Smooth muscle cell (in vitro differentiated cells): ENCODE results near the gene TMEM273. TPM values are rescaled to one million over a fixed set of nuclear protein-coding genes. Genes with fewer than 3 reads are reported as not detected.

ENCODE experiments used
- DNase-seq: peaks from one replicate; lab custom pipeline; 2025; ENCODE audit not compliant: unreplicated experiment; lab: John Stamatoyannopoulos, UW
- H2AFZ ChIP-seq: fragments of 200-600 bp; sonication (generic); 2 replicates; pipeline ENCODE4 v1.6.0; 2016; ENCODE audit warnings: antibody characterized with exemption, low read depth, mild to moderate bottlenecking
- H3F3A ChIP-seq: fragments of 200-600 bp; sonication (generic); 2 replicates; pipeline ENCODE4 v1.6.0; 2017; ENCODE audit warnings: antibody characterized with exemption, low read depth
- H3K27ac ChIP-seq: fragments of 200-600 bp; sonication (generic); 2 replicates; pipeline ENCODE4 v1.5.1; 2016; ENCODE audit warnings: low read depth, mild to moderate bottlenecking
- H3K27me3 ChIP-seq: fragments of 200-600 bp; sonication (generic); 2 replicates; pipeline ENCODE4 v1.6.1; 2016; ENCODE audit warnings: low read depth, mild to moderate bottlenecking
- H3K36me3 ChIP-seq: fragments of 200-600 bp; sonication (generic); 2 replicates; pipeline ENCODE4 v1.5.1; 2016; ENCODE audit warnings: low read depth
- H3K4me1 ChIP-seq: fragments of 200-600 bp; sonication (generic); 2 replicates; pipeline ENCODE4 v1.5.1; 2016; ENCODE audit warnings: low read depth
- H3K4me2 ChIP-seq: fragments of 200-600 bp; sonication (generic); 2 replicates; pipeline ENCODE4 v1.6.0; 2016; ENCODE audit warnings: mild to moderate bottlenecking
- H3K4me3 ChIP-seq: fragments of 200-600 bp; sonication (generic); 2 replicates; pipeline ENCODE4 v1.5.1; 2016; ENCODE audit warnings: mild to moderate bottlenecking
- H3K79me2 ChIP-seq: fragments of 200-600 bp; sonication (generic); 2 replicates; pipeline ENCODE4 v1.6.0; 2016; ENCODE audit warnings: low read depth, mild to moderate bottlenecking
- H3K9ac ChIP-seq: fragments of 200-600 bp; sonication (generic); 2 replicates; pipeline ENCODE4 v1.6.0; 2016; ENCODE audit warnings: low read depth
- H3K9me3 ChIP-seq: fragments of 200-600 bp; sonication (generic); replicated peaks from 2 replicates; pipeline ENCODE4 v1.5.1; 2016; ENCODE audit warnings: low read depth
- H4K20me1 ChIP-seq: fragments of 200-600 bp; sonication (generic); 2 replicates; pipeline ENCODE4 v1.6.0; 2016; ENCODE audit warnings: low read depth
- CTCF ChIP-seq: fragments of 200-600 bp; sonication (generic); IDR thresholded peaks from 2 replicates; pipeline ENCODE4 v1.5.1; 2017; ENCODE audit warnings: borderline replicate concordance, mild to moderate bottlenecking, antibody characterized with exemption; ENCODE audit not compliant: insufficient read depth, poor library complexity, severe bottlenecking
- WGBS: methylation state at CpG from one replicate; pipeline ENCODE4 v1.1.7; 2016; ENCODE audit warnings: low lambda C conversion rate; 5-methylcytosine and 5-hydroxymethylcytosine counted together
- polyA plus RNA-seq: library from polyadenylated mRNA; unstranded; fragments of >200 nt; fragmentation: Nextera tagmentation; extraction: Ambion mirVana; gene quantifications from 2 replicates; pipeline ENCODE4 v1.2.1, GENCODE V29; 2016
- total RNA-seq: library from RNA; depleted of rRNA; stranded (reverse); fragments of >200 nt; gene quantifications from 2 replicates; pipeline ENCODE4 v1.2.3, GENCODE V29; 2014

The TMEM273 gene
- total and polyA plus RNA-seq, 2 experiments from 2014 or later = 0.09 TPM; not detected in 1

- H3K4me2 ChIP-seq = no peak overlapping the region
- no peaks in the 10 kb centered on the region for H3K36me3 ChIP-seq
- WGBS = 44% methylated on average over 2 of the region's 2 CpGs
- H3K9ac ChIP-seq = no peak overlapping the region
- no peak for TF ChIP-seq CTCF
- no peak overlapping the region for H3K4me3 ChIP-seq
- no peaks in the 10 kb centered on the region for H3K27me3 ChIP-seq
- no peak for DNase-seq
- H3K79me2 ChIP-seq = no peaks in the 10 kb centered on the region
- H3K4me1 ChIP-seq = no peaks in the 10 kb centered on the region
- no peaks in the 10 kb centered on the region for H3F3A ChIP-seq
- H2AFZ ChIP-seq = no peak overlapping the region
- H4K20me1 ChIP-seq = no peaks in the 10 kb centered on the region
- H3K9me3 ChIP-seq = no peaks in the 10 kb centered on the region
- H3K27ac ChIP-seq = no peak overlapping the region
These were observed 37.2 kb downstream of the TMEM273 start for GRCh38 chr10:49151025-49151445.

GRCh38 chr10:49150426-49150825 is 37.8 kb downstream of the TMEM273 start:
- H3K9me3 ChIP-seq = no peaks in the 10 kb centered on the region
- H3K4me3 ChIP-seq = no peak overlapping the region
- TF ChIP-seq CTCF = no peak
- H3K4me2 ChIP-seq = no peak overlapping the region
- H2AFZ ChIP-seq = no peak overlapping the region
- H3K9ac ChIP-seq = no peak overlapping the region
- DNase-seq = no peak
- H3K4me1 ChIP-seq = no peaks in the 10 kb centered on the region
- WGBS = 71% methylated on average over 5 of the region's 5 CpGs
- H3F3A ChIP-seq = no peaks in the 10 kb centered on the region
- no peaks in the 10 kb centered on the region for H4K20me1 ChIP-seq
- no peaks in the 10 kb centered on the region for H3K36me3 ChIP-seq
- H3K27me3 ChIP-seq = no peaks in the 10 kb centered on the region
- no peak overlapping the region for H3K27ac ChIP-seq
- H3K79me2 ChIP-seq = no peaks in the 10 kb centered on the region

GRCh38 chr10:49149881-49150280 is 38.3 kb downstream of the TMEM273 start:
- Histone ChIP-seq H2AFZ (no peak overlapping the region), H3K79me2 (no peaks in the 10 kb centered on the region), H3K9me3 (no peaks in the 10 kb centered on the region), H3F3A (no peaks in the 10 kb centered on the region), H3K36me3 (no peaks in the 10 kb centered on the region), H3K27ac (no peak overlapping the region), H3K4me2 (no peak overlapping the region), H3K4me1 (no peaks in the 10 kb centered on the region), H4K20me1 (no peaks in the 10 kb centered on the region), H3K4me3 (no peak overlapping the region), H3K9ac (no peak overlapping the region), H3K27me3 (no peaks in the 10 kb centered on the region)
- no peak for DNase-seq
- 82% methylated on average over 3 of the region's 3 CpGs for WGBS
- no peak for TF ChIP-seq CTCF

GRCh38 chr10:49144058-49144720 is 44.0 kb downstream of the TMEM273 start:
- H3K9ac ChIP-seq = no peak overlapping the region
- no peak overlapping the region for H3K4me2 ChIP-seq
- no peak overlapping the region for H3K27ac ChIP-seq
- DNase-seq = no peak
- H3K4me3 ChIP-seq = no peak overlapping the region
- H4K20me1 ChIP-seq = no peaks in the 10 kb centered on the region
- no peaks in the 10 kb centered on the region for H3K79me2 ChIP-seq
- TF ChIP-seq CTCF = no peak
- H3F3A ChIP-seq = no peaks in the 10 kb centered on the region
- 66% methylated on average over 2 of the region's 2 CpGs for WGBS
- no peaks in the 10 kb centered on the region for H3K27me3 ChIP-seq
- H3K4me1 ChIP-seq = no peaks in the 10 kb centered on the region
- no peaks in the 10 kb centered on the region for H3K36me3 ChIP-seq
- no peaks in the 10 kb centered on the region for H3K9me3 ChIP-seq
- no peak overlapping the region for H2AFZ ChIP-seq
